Measurements from ENCODE around the gene E2F7. TPM values are rescaled to one million over a fixed set of nuclear protein-coding genes. Genes with fewer than 3 reads are reported as not detected.

Gene E2F7
- total and polyA plus RNA-seq, 7 donors = 0.03 to 0.76 (median 0.09) TPM; not detected in 3

DNA sequence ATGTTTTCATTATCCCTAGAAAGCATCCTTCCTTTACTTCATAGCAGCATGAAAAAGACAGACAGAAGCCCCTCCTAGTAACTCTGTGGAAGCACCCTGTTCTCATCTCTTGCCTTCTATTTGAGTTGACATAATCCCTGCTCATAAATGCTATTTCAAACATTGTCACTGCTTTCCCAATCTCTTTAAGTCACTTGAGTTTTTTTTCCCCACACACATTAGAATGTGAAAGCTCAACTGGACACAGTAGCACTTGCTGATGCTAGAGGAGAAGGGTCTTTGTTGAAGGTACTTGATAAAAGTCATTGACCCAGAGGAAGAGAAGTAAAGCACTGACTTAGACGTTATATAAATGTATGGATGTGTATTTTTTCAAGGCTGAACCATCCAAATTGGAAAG lies 3.0 kb downstream of the E2F7 start:
- peaks cover 8% of the 10 kb centered on the region for H3K4me1 ChIP-seq
- TF ChIP-seq, protein P1, sequence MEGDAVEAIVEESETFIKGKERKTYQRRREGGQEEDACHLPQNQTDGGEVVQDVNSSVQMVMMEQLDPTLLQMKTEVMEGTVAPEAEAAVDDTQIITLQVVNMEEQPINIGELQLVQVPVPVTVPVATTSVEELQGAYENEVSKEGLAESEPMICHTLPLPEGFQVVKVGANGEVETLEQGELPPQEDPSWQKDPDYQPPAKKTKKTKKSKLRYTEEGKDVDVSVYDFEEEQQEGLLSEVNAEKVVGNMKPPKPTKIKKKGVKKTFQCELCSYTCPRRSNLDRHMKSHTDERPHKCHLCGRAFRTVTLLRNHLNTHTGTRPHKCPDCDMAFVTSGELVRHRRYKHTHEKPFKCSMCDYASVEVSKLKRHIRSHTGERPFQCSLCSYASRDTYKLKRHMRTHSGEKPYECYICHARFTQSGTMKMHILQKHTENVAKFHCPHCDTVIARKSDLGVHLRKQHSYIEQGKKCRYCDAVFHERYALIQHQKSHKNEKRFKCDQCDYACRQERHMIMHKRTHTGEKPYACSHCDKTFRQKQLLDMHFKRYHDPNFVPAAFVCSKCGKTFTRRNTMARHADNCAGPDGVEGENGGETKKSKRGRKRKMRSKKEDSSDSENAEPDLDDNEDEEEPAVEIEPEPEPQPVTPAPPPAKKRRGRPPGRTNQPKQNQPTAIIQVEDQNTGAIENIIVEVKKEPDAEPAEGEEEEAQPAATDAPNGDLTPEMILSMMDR (IDR thresholded peaks at IDR 0.05) = no peak
- ATAC-seq (no peak), DNase-seq (no peak)
- no peak overlapping the region for H3K27ac ChIP-seq
- H3K9me3 ChIP-seq = no peaks in the 10 kb centered on the region
- no peaks in the 10 kb centered on the region for H3K36me3 ChIP-seq (ENCODE audit: insufficient read depth in 1 of 2, low read depth in 1 of 2)
- peak overlapping the region; percentile 6 for H3K4me3 ChIP-seq
- WGBS, 3 donors = 80 to 89% (median 85%) methylated on average over 1 of the region's 1 CpG
- H3K27me3 ChIP-seq (ENCODE audit: insufficient read depth in 3 of 3, low read length in 2 of 3) = peaks cover 0 to 29% (median 4%) of the 10 kb centered on the region in 3 donors
- intact Hi-C loops (cut with DNase I) = loop anchor here in 1 of 2 donors (5.0 kb wide), 1 partner anchor 530 kb away; no protein-coding TSS in a partner anchor

DNA sequence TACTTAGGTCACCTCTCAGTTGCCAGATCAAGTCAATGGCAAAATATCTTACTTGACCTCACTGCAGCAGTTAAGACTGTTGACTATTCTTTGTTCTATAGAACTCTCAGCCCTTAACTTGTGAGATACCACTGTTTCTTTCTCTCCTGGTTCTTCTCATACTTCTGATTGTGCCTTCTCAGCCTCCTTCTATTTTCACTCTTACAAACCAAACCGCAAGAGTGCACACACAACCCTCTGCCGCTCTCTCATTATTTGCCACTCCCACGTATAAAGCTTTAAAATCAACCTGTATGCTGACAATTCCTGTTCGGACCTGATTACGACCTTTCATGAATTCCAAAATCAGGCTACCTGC lies 4.5 kb downstream of the E2F7 start:
- TF ChIP-seq, protein P1 (IDR thresholded peaks at IDR 0.05) = no peak
- no peak overlapping the region for H3K27ac ChIP-seq
- no peaks in the 10 kb centered on the region for H3K9me3 ChIP-seq
- no peak for DNase-seq
- no peak overlapping the region for H3K4me3 ChIP-seq
- H3K27me3 ChIP-seq (ENCODE audit: insufficient read depth in 3 of 3, low read length in 2 of 3) = peaks cover 0 to 29% (median 4%) of the 10 kb centered on the region in 3 donors
- peaks cover 8% of the 10 kb centered on the region for H3K4me1 ChIP-seq
- H3K36me3 ChIP-seq (ENCODE audit: insufficient read depth in 1 of 2, low read depth in 1 of 2) = no peaks in the 10 kb centered on the region
- ATAC-seq = no peak
- intact Hi-C loops (cut with DNase I) = loop anchor here in 1 of 2 donors (5.0 kb wide), 1 partner anchor 529 kb away; no protein-coding TSS in a partner anchor
- WGBS, 3 donors = 93 to 98% (median 97%) methylated on average over 5 of the region's 5 CpGs

DNA sequence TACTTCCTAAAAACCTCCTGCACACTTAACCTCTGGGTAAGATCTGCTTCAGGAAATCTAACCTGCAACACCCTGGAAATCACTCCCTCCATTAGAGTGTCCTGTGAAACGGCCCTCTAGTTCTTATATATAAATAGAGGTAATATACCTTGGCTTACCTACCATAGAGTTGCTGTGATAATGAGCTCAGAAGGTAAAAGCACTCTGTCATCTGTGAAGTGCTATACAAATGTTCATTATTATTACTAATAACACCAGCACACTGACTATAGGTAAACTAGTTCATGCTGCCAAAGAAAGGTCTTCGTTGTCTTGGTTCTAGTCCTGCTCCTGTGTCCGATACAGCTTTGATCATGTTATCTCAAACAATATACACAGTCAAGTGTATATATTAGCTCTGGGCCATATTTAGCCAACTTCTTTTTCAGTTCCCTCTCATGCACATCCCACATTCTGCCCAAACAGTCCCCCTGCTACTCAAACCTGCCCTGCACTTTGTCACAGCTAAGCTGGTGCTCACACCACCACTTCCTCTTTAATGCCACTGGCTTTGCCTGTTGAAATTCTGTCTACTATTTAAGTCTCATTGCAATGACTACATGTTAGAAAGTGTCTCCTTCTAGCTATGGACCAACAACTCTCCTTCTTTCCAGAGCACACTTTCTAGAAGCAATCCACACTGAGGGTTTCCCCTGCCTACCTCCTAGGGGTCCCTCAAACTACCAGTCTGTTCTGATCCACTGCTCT lies 5.1 kb downstream of the E2F7 start:
- DNase-seq (no peak), ATAC-seq (no peak)
- intact Hi-C loops (cut with DNase I) = loop anchor here in 1 of 2 donors (5.0 kb wide), 1 partner anchor 528 kb away; no protein-coding TSS in a partner anchor
- H3K4me3 ChIP-seq = no peak overlapping the region
- 78 to 86% (median 86%) methylated on average over 3 of the region's 3 CpGs for WGBS, 3 donors
- peaks cover 0 to 29% (median 4%) of the 10 kb centered on the region in 3 donors for H3K27me3 ChIP-seq (ENCODE audit: insufficient read depth in 3 of 3, low read length in 2 of 3)
- TF ChIP-seq, protein P1 (IDR thresholded peaks at IDR 0.05) = no peak
- peaks cover 8% of the 10 kb centered on the region for H3K4me1 ChIP-seq
- H3K27ac ChIP-seq = no peak overlapping the region
- no peaks in the 10 kb centered on the region for H3K36me3 ChIP-seq (ENCODE audit: insufficient read depth in 1 of 2, low read depth in 1 of 2)
- no peaks in the 10 kb centered on the region for H3K9me3 ChIP-seq

DNA sequence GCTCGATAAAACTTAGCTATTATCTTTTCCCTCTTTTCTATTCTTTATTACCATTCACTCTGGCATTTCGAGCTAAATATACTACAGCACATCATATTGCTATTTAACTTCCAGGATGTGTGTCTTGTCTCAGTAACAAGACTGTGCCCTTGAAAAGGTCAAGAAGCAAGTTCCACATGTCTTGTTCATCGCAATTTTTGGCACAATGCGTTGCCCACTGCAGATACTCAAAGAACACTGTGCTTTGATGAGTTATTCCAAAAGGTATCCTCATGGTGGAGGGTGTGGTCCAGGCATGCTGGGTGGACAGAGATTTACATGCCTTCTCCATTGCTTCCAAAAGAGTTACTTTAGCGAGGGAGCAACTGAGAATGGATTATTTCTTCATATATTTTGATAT lies 6.6 kb downstream of the E2F7 start:
- H3K27ac ChIP-seq = no peak overlapping the region
- intact Hi-C loops (cut with DNase I) = no loop called here
- H3K27me3 ChIP-seq (ENCODE audit: insufficient read depth in 3 of 3, low read length in 2 of 3) = peaks cover 0 to 26% (median 4%) of the 10 kb centered on the region in 3 donors
- TF ChIP-seq, protein P1 (IDR thresholded peaks at IDR 0.05) = no peak
- H3K36me3 ChIP-seq (ENCODE audit: insufficient read depth in 1 of 2, low read depth in 1 of 2) = no peaks in the 10 kb centered on the region
- WGBS, 3 donors = 90 to 91% (median 91%) methylated on average over 5 of the region's 5 CpGs
- H3K4me1 ChIP-seq = no peaks in the 10 kb centered on the region
- ATAC-seq (no peak), DNase-seq (no peak)
- no peak overlapping the region for H3K4me3 ChIP-seq
- H3K9me3 ChIP-seq = no peaks in the 10 kb centered on the region

All from psoas muscle (tissue), 8 donors.